22Rv1 (cell line): Measurements from ENCODE around the gene OSBPL3.
"Not testable (repeated sequence)": the region's sequence is repeated elsewhere in the genome, so short reads cannot be mapped to it uniquely, and the experiment has no call there.

Experiments
- ZFX ChIP-seq: fragments of 450-650 bp; IDR thresholded peaks from 2 replicates; pipeline ENCODE4 v1.6.1; 2017; ENCODE audit warnings: antibody characterized with exemption, borderline replicate concordance
- TF ChIP-seq, protein P1 (sequence below): fragments of 450-650 bp; IDR thresholded peaks from 2 replicates; pipeline ENCODE4 v1.5.1; 2017; ENCODE audit warnings: mild to moderate bottlenecking

GRCh38 chr7:25012710-25013109 lies 32.7 kb upstream of the OSBPL3 start:
- TF ChIP-seq, protein P1, sequence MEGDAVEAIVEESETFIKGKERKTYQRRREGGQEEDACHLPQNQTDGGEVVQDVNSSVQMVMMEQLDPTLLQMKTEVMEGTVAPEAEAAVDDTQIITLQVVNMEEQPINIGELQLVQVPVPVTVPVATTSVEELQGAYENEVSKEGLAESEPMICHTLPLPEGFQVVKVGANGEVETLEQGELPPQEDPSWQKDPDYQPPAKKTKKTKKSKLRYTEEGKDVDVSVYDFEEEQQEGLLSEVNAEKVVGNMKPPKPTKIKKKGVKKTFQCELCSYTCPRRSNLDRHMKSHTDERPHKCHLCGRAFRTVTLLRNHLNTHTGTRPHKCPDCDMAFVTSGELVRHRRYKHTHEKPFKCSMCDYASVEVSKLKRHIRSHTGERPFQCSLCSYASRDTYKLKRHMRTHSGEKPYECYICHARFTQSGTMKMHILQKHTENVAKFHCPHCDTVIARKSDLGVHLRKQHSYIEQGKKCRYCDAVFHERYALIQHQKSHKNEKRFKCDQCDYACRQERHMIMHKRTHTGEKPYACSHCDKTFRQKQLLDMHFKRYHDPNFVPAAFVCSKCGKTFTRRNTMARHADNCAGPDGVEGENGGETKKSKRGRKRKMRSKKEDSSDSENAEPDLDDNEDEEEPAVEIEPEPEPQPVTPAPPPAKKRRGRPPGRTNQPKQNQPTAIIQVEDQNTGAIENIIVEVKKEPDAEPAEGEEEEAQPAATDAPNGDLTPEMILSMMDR = not testable (repeated sequence)
- not testable (repeated sequence) for TF ChIP-seq ZFX
